GM21447 (cell line): Measurements from ENCODE around the gene MMP20.

Experiments
- ATAC-seq: cut with Tn5 transposase; IDR thresholded peaks from one replicate; pipeline ENCODE4 v1.9.1; 2021; ENCODE audit not compliant: unreplicated experiment

Gene MMP20

DNA sequence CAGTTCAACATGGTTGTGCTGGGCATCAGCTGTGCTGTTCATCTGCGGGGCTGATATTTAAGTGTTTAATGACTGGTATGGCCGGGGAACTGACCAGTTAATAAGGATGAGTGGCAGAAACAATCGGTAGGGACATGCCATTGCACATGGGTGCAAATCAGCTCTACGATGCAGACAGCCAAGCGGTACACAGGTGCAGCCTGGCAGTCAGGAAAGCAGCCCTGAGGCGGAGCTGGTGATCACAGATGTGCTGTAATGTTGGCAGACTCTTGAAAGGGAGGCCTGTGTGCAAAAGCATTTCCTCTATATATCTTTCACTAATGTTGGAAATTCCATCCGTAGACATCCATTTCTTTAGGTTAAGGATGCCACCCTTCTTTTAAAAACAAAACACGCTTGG is 1.1 kb downstream of the MMP20 start:
- ATAC-seq = no peak

DNA sequence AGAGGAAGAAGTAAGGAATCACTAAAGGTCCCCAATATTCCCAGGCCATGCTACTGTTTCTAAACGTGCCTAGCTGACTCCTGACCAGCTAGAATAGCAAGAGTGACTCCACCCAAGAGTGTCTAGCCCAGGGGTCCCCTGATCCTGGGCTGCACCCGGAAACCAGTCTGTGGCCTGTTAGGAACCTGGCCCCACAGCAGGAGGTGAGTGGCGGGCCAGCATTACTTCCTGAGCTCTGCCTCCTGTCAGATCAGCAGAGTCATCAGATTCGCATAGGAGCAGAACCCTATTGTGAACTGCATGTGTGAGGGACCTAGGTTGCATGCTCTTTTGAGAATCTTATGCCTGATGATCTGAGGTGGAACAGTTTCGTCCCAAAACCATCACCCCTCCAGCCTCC is 2.0 kb downstream of the MMP20 start:
- ATAC-seq = no peak

- ATAC-seq = no peak
These were observed 2.9 kb downstream of the MMP20 start for GRCh38 chr11:102622258-102622657.

DNA sequence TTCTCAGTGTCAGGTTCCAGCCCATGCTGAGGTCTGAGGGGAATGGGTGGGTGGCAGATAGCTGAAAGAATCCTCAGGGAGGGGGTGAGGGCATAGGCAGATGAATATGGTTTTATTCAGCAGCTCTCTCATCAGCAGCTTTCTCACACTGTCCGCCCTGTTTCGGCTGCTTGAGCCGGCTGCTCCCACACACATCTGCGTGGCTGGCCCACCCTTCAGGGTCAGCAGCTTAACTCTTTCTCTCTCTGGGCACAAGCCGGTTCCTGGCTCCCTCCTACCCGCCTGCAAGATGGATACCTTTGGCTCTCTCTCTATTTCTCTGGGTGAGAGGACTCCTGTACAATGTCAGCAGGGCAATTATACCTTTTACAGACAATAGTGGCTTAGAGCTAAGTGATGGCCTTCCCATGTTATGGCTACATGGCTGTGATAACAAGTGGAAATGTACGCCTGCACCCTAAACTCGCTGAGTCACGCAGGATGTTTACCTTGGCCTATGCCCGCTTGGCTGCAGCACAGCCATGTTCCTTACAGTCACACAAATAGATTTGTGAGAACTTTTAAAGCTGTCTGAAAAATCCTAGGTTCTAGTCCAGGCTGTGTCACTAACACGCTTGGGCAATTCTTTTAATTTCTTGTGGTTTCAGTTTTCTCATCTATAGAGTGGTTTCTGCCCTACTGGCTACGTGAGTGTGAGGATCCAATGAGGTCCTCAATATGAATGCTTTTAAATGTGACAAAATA is 4.1 kb downstream of the MMP20 start:
- no peak for ATAC-seq

DNA sequence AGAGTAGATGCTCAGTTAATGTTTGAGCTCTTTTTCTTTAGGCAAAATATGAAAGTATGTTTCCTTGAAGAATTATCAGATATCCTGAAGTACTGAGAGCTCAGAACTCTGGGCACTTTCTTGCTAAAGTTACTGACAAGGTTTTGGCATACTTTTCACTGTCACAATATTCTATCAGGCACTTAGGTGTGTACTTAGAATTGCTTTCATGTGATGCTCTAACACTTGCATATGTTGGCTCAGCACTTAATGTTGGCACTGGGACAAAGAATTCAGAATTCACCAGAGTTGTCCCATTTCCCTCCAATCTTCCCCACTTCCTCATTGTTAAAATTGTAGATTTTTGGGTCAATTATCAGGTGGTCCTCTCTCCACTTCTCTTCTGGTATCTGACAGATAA is 5.0 kb downstream of the MMP20 start:
- no peak for ATAC-seq

GRCh38 chr11:102617466-102618008 is 7.6 kb downstream of the MMP20 start:
- no peak for ATAC-seq

GRCh38 chr11:102615894-102616432 is 9.2 kb downstream of the MMP20 start:
- ATAC-seq = no peak

DNA sequence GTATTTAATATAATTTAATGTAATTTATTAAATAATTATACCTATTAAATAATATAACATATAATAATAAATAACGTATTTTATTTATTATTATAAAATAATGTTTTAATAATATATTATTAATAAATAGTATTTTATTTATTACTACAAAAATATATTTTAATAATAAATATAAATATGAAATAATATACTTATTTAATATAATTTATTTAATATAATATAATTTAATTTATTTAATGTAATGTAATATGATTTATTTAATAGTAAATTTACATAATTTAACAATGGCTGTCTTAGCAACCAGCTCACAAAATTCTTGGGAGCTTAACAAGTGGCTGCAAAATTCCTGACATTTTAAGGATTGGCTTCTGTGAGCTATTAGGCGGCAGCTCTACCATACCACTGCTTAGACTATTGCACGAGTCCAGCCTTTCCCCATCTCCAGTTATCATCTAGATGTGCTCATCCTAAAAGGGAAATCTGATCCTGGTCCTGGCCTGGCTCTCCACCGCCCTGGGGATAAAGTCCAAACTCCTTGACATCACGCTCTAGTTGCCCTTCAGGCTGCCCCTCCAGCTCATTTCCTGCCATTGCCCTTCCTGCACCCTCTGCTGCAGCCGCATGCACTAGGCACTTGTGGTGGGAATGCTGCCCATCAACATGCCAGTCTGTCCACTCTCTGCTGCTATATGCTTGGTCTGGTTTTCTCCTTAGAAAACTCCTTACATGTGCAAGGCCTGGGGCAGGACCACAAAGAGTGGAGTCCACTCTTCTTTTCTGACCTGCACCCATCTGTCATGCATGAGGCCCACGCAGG is 9.8 kb downstream of the MMP20 start:
- no peak for ATAC-seq

DNA sequence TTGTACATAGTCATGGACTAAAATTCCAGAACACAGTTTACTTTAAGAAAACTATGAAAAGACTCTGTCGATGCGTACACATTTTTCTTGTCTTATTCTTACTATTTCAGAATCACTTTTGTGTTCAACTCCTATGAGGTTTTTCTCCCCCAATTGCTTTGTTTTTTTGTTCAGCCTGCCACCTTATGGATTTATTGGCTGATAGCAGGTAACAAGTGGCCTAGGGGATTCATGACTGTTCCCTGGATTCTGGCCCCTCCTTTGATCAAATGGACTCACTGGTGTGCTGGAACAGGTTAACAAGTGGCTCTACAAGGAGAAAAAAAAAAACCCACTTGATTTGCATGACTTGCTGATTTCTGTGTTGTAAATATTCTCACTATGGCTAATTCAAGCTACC is 10.6 kb downstream of the MMP20 start:
- no peak for ATAC-seq

- no peak for ATAC-seq
These were observed 11.1 kb downstream of the MMP20 start for GRCh38 chr11:102614031-102614430.

GRCh38 chr11:102613450-102613849 is 11.7 kb downstream of the MMP20 start:
- ATAC-seq = no peak

DNA sequence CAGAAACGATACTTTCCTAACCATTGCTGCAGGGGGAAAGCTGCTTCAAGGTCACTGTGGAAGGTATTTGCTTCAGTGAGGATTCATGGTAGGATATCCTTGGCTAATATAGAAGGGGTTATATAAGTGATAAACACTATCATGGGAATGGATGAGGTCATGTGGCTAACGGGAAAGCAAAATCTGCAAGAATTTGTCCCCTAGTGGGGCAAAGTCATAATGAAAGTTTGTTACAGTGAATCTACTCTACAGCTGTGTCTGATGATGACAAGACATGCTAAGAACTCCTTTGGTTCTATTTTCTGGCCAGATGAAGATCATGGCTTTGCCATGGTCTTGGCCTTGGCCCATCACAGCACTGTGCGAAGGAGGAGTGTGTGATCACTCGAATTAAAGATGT is 13.8 kb downstream of the MMP20 start:
- peak; percentile 40 for ATAC-seq

DNA sequence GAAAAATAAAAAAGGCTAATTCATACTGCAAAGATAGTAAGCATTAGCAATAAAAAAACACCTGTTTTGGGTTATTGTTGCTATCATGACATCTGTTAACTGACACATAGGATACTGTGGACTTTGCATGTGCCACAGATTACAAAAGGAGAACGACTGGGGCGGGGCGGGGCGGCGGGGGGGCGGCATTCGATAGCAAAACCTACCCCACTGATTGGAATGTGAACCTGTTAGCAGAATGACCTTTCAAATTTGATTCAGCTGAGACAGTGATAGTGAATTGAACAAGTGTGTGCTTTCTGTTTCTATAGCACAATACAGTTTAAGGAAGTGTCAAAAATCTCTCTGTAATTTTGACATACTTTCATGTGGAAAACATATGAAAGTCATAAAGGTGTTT is 14.9 kb downstream of the MMP20 start:
- ATAC-seq = peak; percentile 53

DNA sequence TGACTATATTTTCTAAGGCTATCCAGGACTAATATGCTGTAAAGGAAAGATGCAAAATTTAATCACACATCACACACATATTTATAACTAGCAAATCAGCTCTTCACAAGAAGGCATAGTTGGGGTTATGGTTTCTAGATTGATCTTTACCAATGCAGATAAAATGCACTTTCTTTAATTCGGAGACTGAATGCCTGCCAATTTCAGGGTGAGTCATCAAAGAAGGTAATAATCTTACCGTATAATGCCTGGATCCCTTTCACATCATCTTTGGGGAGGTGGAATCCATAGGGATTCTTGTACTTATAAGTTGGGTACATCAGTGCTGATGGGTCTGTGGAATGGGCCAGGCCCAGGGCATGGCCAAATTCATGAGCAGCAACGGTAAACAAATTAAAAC is 16.4 kb downstream of the MMP20 start:
- ATAC-seq = no peak

DNA sequence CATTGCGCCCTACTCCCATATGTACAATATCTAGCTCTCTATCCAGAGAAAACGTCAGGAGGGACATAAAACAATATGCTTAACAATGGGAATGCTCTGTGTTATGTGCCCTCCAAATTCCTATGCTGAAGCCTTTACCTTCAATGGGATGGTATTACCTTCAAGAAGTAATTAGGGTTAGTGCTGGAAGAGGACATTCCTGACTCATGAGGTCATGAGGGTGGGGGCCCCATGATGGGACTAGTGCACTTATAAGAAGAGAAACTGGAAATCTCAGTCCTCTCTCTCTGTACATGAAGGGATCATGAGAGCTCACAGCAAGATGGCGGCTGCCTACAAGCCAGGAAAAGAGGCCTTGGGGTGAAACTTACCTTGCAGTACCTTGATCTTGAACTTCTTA is 20.3 kb downstream of the MMP20 start:
- ATAC-seq = no peak

GRCh38 chr11:102604011-102604410 is 21.1 kb downstream of the MMP20 start:
- ATAC-seq = no peak

DNA sequence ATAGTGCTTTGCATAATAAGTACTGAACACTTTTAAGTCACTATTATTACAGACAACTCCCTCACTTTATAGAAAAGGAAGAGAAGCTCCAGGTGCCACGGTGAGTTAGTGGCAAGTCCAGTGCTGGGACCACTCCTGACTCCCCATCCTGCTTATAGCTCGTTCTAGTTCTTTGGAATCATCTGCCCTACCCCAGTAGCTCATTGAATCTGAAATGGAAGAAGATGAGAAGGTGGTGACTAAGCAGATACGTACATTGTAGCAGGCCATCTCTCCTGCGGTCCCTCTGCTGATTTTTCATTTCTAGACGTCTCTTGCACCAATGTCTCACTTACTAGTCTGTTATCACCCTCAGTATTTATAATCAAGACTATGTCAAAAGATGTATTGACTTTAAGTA is 21.6 kb downstream of the MMP20 start:
- no peak for ATAC-seq

DNA sequence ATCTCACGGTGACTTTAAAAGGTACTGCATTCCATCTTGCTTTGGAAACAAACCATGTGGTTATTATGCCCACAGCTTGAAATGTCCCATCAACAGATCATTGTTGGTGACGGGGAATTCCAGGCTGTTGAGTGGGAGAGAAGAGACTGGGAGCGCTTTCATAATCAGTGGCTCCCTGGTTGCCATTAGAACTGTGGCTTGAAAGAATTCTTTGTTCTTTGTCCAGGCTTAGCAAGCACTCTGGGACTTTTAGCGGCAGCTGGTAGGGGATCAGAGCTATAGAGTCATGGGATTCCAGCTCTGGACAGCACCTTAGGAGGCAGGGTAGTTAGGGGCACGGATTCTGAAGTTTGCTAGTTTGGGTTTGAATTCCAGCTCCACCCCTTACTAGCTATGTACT is 22.0 kb downstream of the MMP20 start:
- ATAC-seq = no peak

GRCh38 chr11:102600666-102601065 is 24.5 kb downstream of the MMP20 start:
- ATAC-seq = no peak

GRCh38 chr11:102599642-102600261 is 25.4 kb downstream of the MMP20 start:
- ATAC-seq = peak; percentile 94

DNA sequence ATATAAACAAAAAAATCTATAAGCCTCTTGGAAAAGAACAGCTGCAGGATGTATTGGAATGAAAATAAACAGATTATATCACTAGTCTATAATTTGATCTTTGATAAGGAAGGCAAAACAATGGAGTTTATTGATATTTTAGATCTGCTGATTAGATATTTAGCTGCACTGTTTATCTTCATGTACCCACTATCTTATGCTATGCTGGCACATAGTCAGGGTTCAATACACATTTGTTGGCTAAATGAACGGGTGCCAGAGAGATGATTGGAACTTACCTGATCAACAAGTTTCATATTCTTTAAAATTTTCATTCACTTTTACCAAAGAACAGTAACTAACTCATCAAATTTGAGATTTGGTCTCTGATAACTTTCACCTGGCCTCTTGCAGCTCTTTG is 26.9 kb downstream of the MMP20 start:
- ATAC-seq = no peak
